Natural killer cell (primary cell): ENCODE data around the gene PTPRJ. TPM values are rescaled to one million over a fixed set of nuclear protein-coding genes. Genes with fewer than 3 reads are reported as not detected.

Source experiments
- ATAC-seq, 3 donors: fragments of 150-1000 bp in 2 of 3; fragments of 200-7000 bp in 1 of 3; cut with Tn5 transposase; 1 replicate in 1 of 3; 2 replicates in 2 of 3; pipeline ENCODE4 v1.10.0; 2021; ENCODE audit warnings: mild to moderate bottlenecking in 2 of 3, moderate library complexity in 2 of 3
- DNase-seq, 2 donors: peaks; one replicate each; pipeline versions ENCODE4 v3.0.0 to v3.0.0-alpha.2; 2013 to 2021; ENCODE audit warnings: mixed read lengths in 1 of 2
- H3K27ac ChIP-seq: one replicate; pipeline ENCODE4 v1.5.1; 2013; ENCODE audit warnings: mild to moderate bottlenecking, low read length
- H3K27me3 ChIP-seq: one replicate; pipeline ENCODE4 v1.6.1; 2013; ENCODE audit warnings: low read length; ENCODE audit not compliant: control insufficient read depth, insufficient read depth
- H3K36me3 ChIP-seq: one replicate; pipeline ENCODE4 v1.6.1; 2013; ENCODE audit warnings: low read length; ENCODE audit not compliant: control insufficient read depth, insufficient read depth
- H3K4me1 ChIP-seq: one replicate; pipeline ENCODE4 v1.6.1; 2013; ENCODE audit warnings: low read length; ENCODE audit not compliant: control insufficient read depth, insufficient read depth
- H3K4me3 ChIP-seq: one replicate; pipeline ENCODE4 v1.5.1; 2013; ENCODE audit warnings: low read length
- H3K9me3 ChIP-seq: one replicate; pipeline ENCODE4 v1.6.1; 2013; ENCODE audit warnings: low read length; ENCODE audit not compliant: control insufficient read depth, insufficient read depth
- H3K27ac Mint-ChIP-seq, 2 donors: one replicate each; pipeline ENCODE4 v1.8.0; 2022; ENCODE audit warnings: mild to moderate bottlenecking in 2 of 2, mixed read lengths in 2 of 2, moderate library complexity in 1 of 2
- H3K27me3 Mint-ChIP-seq, 2 donors: one replicate each; pipeline ENCODE4 v1.8.0; 2022; ENCODE audit warnings: low read depth in 2 of 2, mixed read lengths in 2 of 2
- H3K36me3 Mint-ChIP-seq: one replicate; pipeline ENCODE4 v1.8.0; 2022; ENCODE audit warnings: mixed read lengths
- H3K4me1 Mint-ChIP-seq, 2 donors: one replicate each; pipeline ENCODE4 v1.8.0; 2022; ENCODE audit warnings: mixed read lengths in 2 of 2
- H3K4me3 Mint-ChIP-seq: one replicate; pipeline ENCODE4 v1.8.0; 2022; ENCODE audit warnings: mild to moderate bottlenecking, moderate library complexity, mixed read lengths
- H3K9me3 Mint-ChIP-seq, 2 donors: one replicate each; pipeline ENCODE4 v1.8.0; 2022; ENCODE audit warnings: mixed read lengths in 2 of 2
- WGBS: methylation state at CpG from one replicate; pipeline ENCODE4 v1.1.7; 2013; ENCODE audit warnings: missing lambda C conversion rate; ENCODE audit not compliant: insufficient coverage; 5-methylcytosine and 5-hydroxymethylcytosine counted together
- intact Hi-C: fragments of 100-400 bp; cut with micrococcal nuclease; formaldehyde crosslinking; loops from one replicate; pipeline ENCODE4 v1.14.2; 2022
- total RNA-seq, 4 donors: library from RNA; stranded (reverse); fragments of 120-200 nt in 1 of 4; gene quantifications; one replicate each; pipeline versions ENCODE4 v1.2.3 to v1.2.4, GENCODE V29; 2013 to 2022
- TF ChIP-seq, protein P1 (sequence below): fragments of 200-600 bp; IDR thresholded peaks from one replicate; pipeline ENCODE4 v1.8.0; 2022; ENCODE audit warnings: antibody characterized with exemption

Gene PTPRJ
- total RNA-seq, 3 donors from 2014 or later (not counting 1 experiment from before 2014, with no cell fraction given) = 110 to 127 (median 111) TPM

DNA sequence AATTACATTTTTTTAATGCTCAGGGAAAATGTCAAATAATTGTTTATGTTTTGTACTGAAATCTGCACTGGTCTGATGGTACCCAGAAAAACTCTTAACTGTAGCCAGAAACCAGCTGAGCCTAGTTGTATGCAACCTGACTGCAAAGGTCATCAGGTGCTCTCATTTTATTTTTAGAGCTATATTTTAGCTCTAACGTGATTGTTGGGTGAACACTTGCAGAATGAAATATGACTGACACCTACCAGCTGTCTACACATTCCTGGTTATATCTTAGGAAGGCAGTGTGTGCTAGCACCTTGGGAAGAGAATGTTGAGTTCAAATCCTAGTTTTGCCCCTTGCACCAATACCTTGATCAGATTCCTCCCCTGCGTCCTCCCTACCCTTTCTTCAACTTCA is 23.6 kb downstream of the PTPRJ start:
- no peaks in the 10 kb centered on the region for H3K9me3 ChIP-seq
- H3K27ac ChIP-seq = peak overlapping the region; percentile 90
- Mint-ChIP-seq H3K27me3 (no peaks in the 10 kb centered on the region), H3K4me3 (peak overlapping the region; percentile 84), H3K36me3 (no peaks in the 10 kb centered on the region), H3K4me1 (peaks cover 71 to 78% of the 10 kb centered on the region in 2 donors), H3K27ac (peak overlapping the region; percentile 95 to 97), H3K9me3 (no peaks in the 10 kb centered on the region)
- H3K27me3 ChIP-seq = no peaks in the 10 kb centered on the region
- H3K4me1 ChIP-seq = peaks cover 94% of the 10 kb centered on the region
- DNase-seq = no peak
- intact Hi-C loops = loop anchor here (5.0 kb wide), 1 partner anchor 237 kb away; the partner anchor contains the start of gene FNBP4
- no peaks in the 10 kb centered on the region for H3K36me3 ChIP-seq
- ATAC-seq = no peak
- WGBS = no CpG with 5 or more reads among the region's 2 CpGs
- H3K4me3 ChIP-seq = no peak overlapping the region
- TF ChIP-seq, protein P1, sequence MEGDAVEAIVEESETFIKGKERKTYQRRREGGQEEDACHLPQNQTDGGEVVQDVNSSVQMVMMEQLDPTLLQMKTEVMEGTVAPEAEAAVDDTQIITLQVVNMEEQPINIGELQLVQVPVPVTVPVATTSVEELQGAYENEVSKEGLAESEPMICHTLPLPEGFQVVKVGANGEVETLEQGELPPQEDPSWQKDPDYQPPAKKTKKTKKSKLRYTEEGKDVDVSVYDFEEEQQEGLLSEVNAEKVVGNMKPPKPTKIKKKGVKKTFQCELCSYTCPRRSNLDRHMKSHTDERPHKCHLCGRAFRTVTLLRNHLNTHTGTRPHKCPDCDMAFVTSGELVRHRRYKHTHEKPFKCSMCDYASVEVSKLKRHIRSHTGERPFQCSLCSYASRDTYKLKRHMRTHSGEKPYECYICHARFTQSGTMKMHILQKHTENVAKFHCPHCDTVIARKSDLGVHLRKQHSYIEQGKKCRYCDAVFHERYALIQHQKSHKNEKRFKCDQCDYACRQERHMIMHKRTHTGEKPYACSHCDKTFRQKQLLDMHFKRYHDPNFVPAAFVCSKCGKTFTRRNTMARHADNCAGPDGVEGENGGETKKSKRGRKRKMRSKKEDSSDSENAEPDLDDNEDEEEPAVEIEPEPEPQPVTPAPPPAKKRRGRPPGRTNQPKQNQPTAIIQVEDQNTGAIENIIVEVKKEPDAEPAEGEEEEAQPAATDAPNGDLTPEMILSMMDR = no peak

DNA sequence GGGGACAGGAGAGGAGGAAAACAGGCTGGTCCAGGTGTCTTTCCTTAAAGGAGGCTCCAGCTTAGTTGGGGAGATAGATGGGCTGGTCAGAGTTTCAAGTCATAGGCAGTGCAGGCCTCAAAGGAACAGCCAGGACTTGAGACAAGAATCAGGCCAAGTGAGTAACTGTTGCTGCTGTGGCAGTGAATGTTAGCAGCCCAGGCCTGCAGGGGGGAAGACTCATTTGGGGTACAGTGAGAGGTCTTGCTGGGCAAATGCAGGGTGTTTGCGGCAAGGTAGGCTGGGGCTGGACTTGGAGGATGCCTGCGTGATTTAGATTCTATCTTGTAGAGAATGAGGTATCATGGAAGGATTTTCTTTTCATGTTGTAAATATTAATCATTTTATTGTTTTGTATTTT is 24.1 kb downstream of the PTPRJ start:
- ATAC-seq (no peak), DNase-seq (peak in 1 of 2 donors; percentile 29)
- Histone ChIP-seq H3K27me3 (no peaks in the 10 kb centered on the region), H3K4me3 (no peak overlapping the region), H3K36me3 (no peaks in the 10 kb centered on the region), H3K9me3 (no peaks in the 10 kb centered on the region), H3K4me1 (peaks cover 94% of the 10 kb centered on the region), H3K27ac (peak overlapping the region; percentile 90)
- H3K27ac Mint-ChIP-seq = peak overlapping the region; percentile 95 to 97
- no peaks in the 10 kb centered on the region for H3K9me3 Mint-ChIP-seq
- H3K27me3 Mint-ChIP-seq = no peaks in the 10 kb centered on the region
- H3K4me1 Mint-ChIP-seq = peaks cover 66 to 75% of the 10 kb centered on the region in 2 donors
- no peaks in the 10 kb centered on the region for H3K36me3 Mint-ChIP-seq
- intact Hi-C loops = loop anchor here (5.0 kb wide), 1 partner anchor 237 kb away; the partner anchor contains the start of gene FNBP4
- TF ChIP-seq, protein P1 = no peak
- H3K4me3 Mint-ChIP-seq = peak overlapping the region; percentile 84
- WGBS = 76% methylated on average over 2 of the region's 2 CpGs

DNA sequence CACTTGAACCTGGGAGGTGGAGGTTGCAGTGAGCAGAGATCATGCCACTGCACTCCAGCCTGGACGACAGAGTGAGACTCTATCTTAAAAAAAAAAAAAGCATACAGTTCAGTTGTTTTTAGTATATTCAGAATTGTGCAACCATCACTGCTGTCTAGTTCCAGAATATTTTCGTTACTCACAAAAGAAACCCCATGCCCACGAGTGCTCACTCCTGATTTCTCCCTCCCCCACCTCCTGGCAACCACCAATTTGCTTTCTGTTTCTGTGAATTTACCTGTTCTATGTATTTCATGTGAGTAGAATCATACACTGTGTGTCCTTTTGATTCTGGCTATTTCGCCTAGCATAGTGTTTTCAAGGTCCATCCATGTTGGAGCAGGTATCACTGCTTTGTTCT is 24.8 kb downstream of the PTPRJ start:
- TF ChIP-seq, protein P1 = no peak
- no peaks in the 10 kb centered on the region for H3K9me3 ChIP-seq
- Mint-ChIP-seq H3K27me3 (no peaks in the 10 kb centered on the region), H3K4me3 (peak overlapping the region; percentile 84), H3K4me1 (peaks cover 59 to 77% of the 10 kb centered on the region in 2 donors), H3K27ac (peak overlapping the region; percentile 95 to 97), H3K9me3 (no peaks in the 10 kb centered on the region), H3K36me3 (no peaks in the 10 kb centered on the region)
- H3K27ac ChIP-seq = peak overlapping the region; percentile 90
- no peak overlapping the region for H3K4me3 ChIP-seq
- H3K4me1 ChIP-seq = peaks cover 94% of the 10 kb centered on the region
- H3K36me3 ChIP-seq = no peaks in the 10 kb centered on the region
- no peaks in the 10 kb centered on the region for H3K27me3 ChIP-seq
- peak in 1 of 2 donors; percentile 72 for DNase-seq
- 36% methylated on average over 3 of the region's 4 CpGs for WGBS
- intact Hi-C loops = no loop called here
- ATAC-seq = no peak

DNA sequence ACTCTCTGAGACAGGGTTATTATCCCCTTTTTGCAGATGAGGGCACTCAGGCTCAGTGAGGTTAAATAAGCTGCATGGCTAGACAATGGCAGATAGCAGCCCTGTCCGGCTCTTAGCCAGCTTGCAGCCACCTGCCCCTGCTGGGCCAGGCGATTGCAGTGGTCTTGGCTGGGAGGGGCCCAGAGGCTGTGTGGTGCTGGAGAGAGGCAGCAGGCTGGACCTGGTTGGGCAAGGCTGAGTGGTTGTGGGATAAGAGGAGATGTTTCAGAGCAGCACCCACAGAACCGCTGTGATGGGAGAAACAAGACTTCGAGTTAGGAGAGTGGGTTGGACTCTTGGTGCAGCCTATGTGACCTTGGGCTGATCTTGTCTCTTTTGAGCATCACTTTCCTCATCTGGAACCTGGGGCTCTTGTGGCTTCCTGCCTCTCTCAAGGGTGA is 25.5 kb downstream of the PTPRJ start:
- peak in 1 of 2 donors; percentile 39 for DNase-seq
- Histone ChIP-seq H3K4me1 (peaks cover 94% of the 10 kb centered on the region), H3K27ac (peak overlapping the region; percentile 90), H3K4me3 (no peak overlapping the region), H3K9me3 (no peaks in the 10 kb centered on the region), H3K36me3 (no peaks in the 10 kb centered on the region), H3K27me3 (no peaks in the 10 kb centered on the region)
- intact Hi-C loops = no loop called here
- WGBS = 28% methylated on average over 4 of the region's 4 CpGs
- TF ChIP-seq, protein P1 = no peak
- Mint-ChIP-seq H3K27ac (peak overlapping the region; percentile 95 to 97), H3K9me3 (no peaks in the 10 kb centered on the region), H3K4me1 (peaks cover 54 to 72% of the 10 kb centered on the region in 2 donors), H3K4me3 (peak overlapping the region; percentile 84), H3K36me3 (no peaks in the 10 kb centered on the region), H3K27me3 (no peaks in the 10 kb centered on the region)
- no peak for ATAC-seq
